H1 (cell line): Measurements from ENCODE around the gene TBC1D22A. TPM values are rescaled to one million over a fixed set of nuclear protein-coding genes. Genes with fewer than 3 reads are reported as not detected.

Experiments used
- CTCF ChIA-PET: fragments of 300-600 bp; sonication (Branson Sonifier 250); formaldehyde crosslinking; loops from one replicate; lab custom pipeline; 2021; ENCODE audit not compliant: partially characterized antibody; lab: Charles Lee
- POLR2A ChIA-PET: fragments of 300-600 bp; sonication (Branson Sonifier 250); formaldehyde crosslinking; loops from one replicate; lab custom pipeline; 2021; ENCODE audit warnings: inconsistent platforms; ENCODE audit not compliant: partially characterized antibody; lab: Charles Lee
- DNase-seq, 2 experiments: peaks; one replicate each; pipeline versions ENCODE4 v3.0.0 to v3.0.0-alpha.2; 2010 to 2022; ENCODE audit warnings: low spot score in 2 of 2, low read depth in 1 of 2, mixed read lengths in 1 of 2
- FAIRE-seq: peaks from 2 replicates; lab custom pipeline; 2011; peaks lifted over from hg19 to GRCh38; lab: Jason Lieb, UNC
- H2AFZ ChIP-seq: 2 replicates; pipeline ENCODE4 v1.8.1; 2012; ENCODE audit warnings: low read length, inconsistent platforms
- H2AK5ac ChIP-seq: 2 replicates; pipeline ENCODE4 v1.6.1; 2013; ENCODE audit warnings: low read depth, low read length
- H2BK120ac ChIP-seq: replicated peaks from 2 replicates; pipeline ENCODE3; 2013; ENCODE audit warnings: low read depth, low read length, inconsistent platforms
- H2BK12ac ChIP-seq: 2 replicates; pipeline ENCODE4 v1.6.1; 2013; ENCODE audit warnings: low read depth, low read length
- H2BK15ac ChIP-seq: 2 replicates; pipeline ENCODE4 v1.6.1; 2013; ENCODE audit warnings: low read length
- H2BK20ac ChIP-seq: 2 replicates; pipeline ENCODE4 v1.6.1; 2013; ENCODE audit warnings: low read length
- H2BK5ac ChIP-seq: 2 replicates; pipeline ENCODE4 v1.6.1; 2013; ENCODE audit warnings: low read depth, low read length
- H3K14ac ChIP-seq: 2 replicates; pipeline ENCODE4 v1.6.1; 2013; ENCODE audit warnings: inconsistent platforms; ENCODE audit not compliant: insufficient read length
- H3K18ac ChIP-seq: 2 replicates; pipeline ENCODE4 v1.6.1; 2013; ENCODE audit warnings: low read length; ENCODE audit errors: extremely low read depth
- H3K23ac ChIP-seq: 2 replicates; pipeline ENCODE4 v1.6.1; 2013; ENCODE audit warnings: inconsistent platforms; ENCODE audit not compliant: insufficient read length
- H3K23me2 ChIP-seq: 2 replicates; pipeline ENCODE4 v1.6.1; 2013; ENCODE audit warnings: low read depth, low read length
- H3K27ac ChIP-seq: 2 replicates; pipeline ENCODE4 v1.6.1; 2011; ENCODE audit warnings: low read depth, low read length, inconsistent platforms
- H3K27me3 ChIP-seq, 4 experiments: replicated peaks in 1 of 4; 1 replicate in 1 of 4; 2 replicates in 3 of 4; pipeline versions ENCODE4 v1.6.1 to v1.8.1; 2011 to 2013; ENCODE audit warnings: low read length in 3 of 4, mild to moderate bottlenecking in 3 of 4, inconsistent platforms in 2 of 4, mixed read lengths in 2 of 4, moderate library complexity in 1 of 4; ENCODE audit not compliant: control insufficient read depth in 3 of 4, insufficient read depth in 3 of 4; ENCODE audit errors: extremely low read depth in 1 of 4
- H3K36me3 ChIP-seq, 4 experiments: 2 replicates each; pipeline versions ENCODE4 v1.6.1 to v1.8.1; 2011 to 2013; ENCODE audit warnings: mild to moderate bottlenecking in 4 of 4, low read length in 3 of 4, moderate library complexity in 2 of 4, control low read depth in 1 of 4, inconsistent platforms in 1 of 4; ENCODE audit not compliant: insufficient read depth in 4 of 4, control insufficient read depth in 2 of 4
- H3K4ac ChIP-seq: replicated peaks from 2 replicates; pipeline ENCODE3; 2013; ENCODE audit warnings: low read length, low read depth, mixed read lengths, inconsistent platforms; ENCODE audit not compliant: insufficient read length
- H3K4me1 ChIP-seq, 4 experiments: replicated peaks in 1 of 4; 1 replicate in 1 of 4; 2 replicates in 3 of 4; pipeline versions ENCODE4 v1.6.1 to v1.8.1; 2011 to 2013; ENCODE audit warnings: low read length in 3 of 4, inconsistent platforms in 2 of 4, mixed read lengths in 1 of 4; ENCODE audit not compliant: insufficient read depth in 4 of 4, control insufficient read depth in 3 of 4
- H3K4me2 ChIP-seq, 2 experiments: 2 replicates each; pipeline versions ENCODE4 v1.6.1 to v1.8.1; 2011 to 2013; ENCODE audit warnings: low read depth in 2 of 2, low read length in 2 of 2, control low read depth in 1 of 2, inconsistent platforms in 1 of 2, mild to moderate bottlenecking in 1 of 2; ENCODE audit not compliant: insufficient read depth in 1 of 2
- H3K4me3 ChIP-seq, 4 experiments: fragments of 200-600, 300-600 bp in 1 of 4; sonication (generic), shearing (Covaris generic), sonication (Bioruptor Twin) in 1 of 4; 2 replicates each; pipeline versions ENCODE4 v1.5.1 to v1.8.1; 2011 to 2016; ENCODE audit warnings: low read length in 4 of 4, low read depth in 3 of 4, control low read depth in 2 of 4, inconsistent platforms in 2 of 4, mild to moderate bottlenecking in 2 of 4, mixed read lengths in 1 of 4, moderate library complexity in 1 of 4; ENCODE audit not compliant: insufficient read depth in 2 of 4; ENCODE audit errors: extremely low read depth in 1 of 4
- H3K56ac ChIP-seq: replicated peaks from 2 replicates; pipeline ENCODE3; 2013; ENCODE audit warnings: low read depth, mild to moderate bottlenecking, mixed read lengths, low read length, inconsistent platforms; ENCODE audit not compliant: insufficient read length
- H3K79me1 ChIP-seq: 2 replicates; pipeline ENCODE4 v1.6.1; 2013; ENCODE audit warnings: low read depth, low read length, control low read depth
- H3K79me2 ChIP-seq, 2 experiments: 2 replicates each; pipeline versions ENCODE4 v1.6.1 to v1.8.1; 2012 to 2013; ENCODE audit warnings: low read length in 2 of 2, mild to moderate bottlenecking in 2 of 2, inconsistent platforms in 1 of 2; ENCODE audit not compliant: insufficient read depth in 2 of 2, control insufficient read depth in 1 of 2
- H3K9ac ChIP-seq, 4 experiments: replicated peaks in 1 of 4; 1 replicate in 1 of 4; 2 replicates in 3 of 4; pipeline versions ENCODE4 v1.6.1 to v1.8.1; 2011 to 2013; ENCODE audit warnings: low read depth in 3 of 4, low read length in 3 of 4, control low read depth in 2 of 4, mild to moderate bottlenecking in 2 of 4, moderate library complexity in 2 of 4, inconsistent platforms in 1 of 4; ENCODE audit errors: extremely low read depth in 1 of 4
- H3K9me3 ChIP-seq, 2 experiments: 2 replicates each; pipeline versions ENCODE4 v1.6.1 to v1.8.1; 2012 to 2013; ENCODE audit warnings: mild to moderate bottlenecking in 2 of 2, moderate library complexity in 2 of 2, control low read depth in 1 of 2, inconsistent platforms in 1 of 2, low read depth in 1 of 2, low read length in 1 of 2, mixed read lengths in 1 of 2; ENCODE audit not compliant: insufficient read depth in 2 of 2
- H4K20me1 ChIP-seq, 2 experiments: replicated peaks in 1 of 2; 2 replicates each; pipeline versions ENCODE3 to v1.8.1; 2011 to 2013; ENCODE audit warnings: inconsistent platforms in 2 of 2, low read length in 2 of 2, mild to moderate bottlenecking in 1 of 2; ENCODE audit not compliant: insufficient read depth in 2 of 2, control insufficient read depth in 1 of 2
- H4K5ac ChIP-seq: 2 replicates; pipeline ENCODE4 v1.6.1; 2013; ENCODE audit warnings: low read length, low read depth, mixed read lengths, inconsistent platforms; ENCODE audit not compliant: insufficient read length
- H4K8ac ChIP-seq: 2 replicates; pipeline ENCODE4 v1.8.0; 2013; ENCODE audit warnings: mild to moderate bottlenecking, moderate library complexity, low read length, inconsistent platforms; ENCODE audit not compliant: insufficient read depth; ENCODE audit errors: extremely low read depth
- H4K91ac ChIP-seq: replicated peaks from 2 replicates; pipeline ENCODE3; 2013; ENCODE audit warnings: low read length, mixed read lengths, inconsistent platforms; ENCODE audit not compliant: insufficient read length
- YY1 ChIP-seq: IDR thresholded peaks from 2 replicates; pipeline ENCODE4 v1.6.1; 2011; ENCODE audit warnings: low read depth, mild to moderate bottlenecking, low read length
- WGBS, 2 experiments: shearing (Covaris generic) in 1 of 2; methylation state at CpG; one replicate each; pipeline versions ENCODE4 v1.1.6 to v1.1.7; 2013 to 2015; ENCODE audit warnings: low lambda C conversion rate in 2 of 2, mixed read lengths in 2 of 2, inconsistent platforms in 1 of 2, low coverage in 1 of 2, missing lambda C conversion rate in 1 of 2; ENCODE audit not compliant: insufficient replicate concordance in 2 of 2, insufficient coverage in 1 of 2, insufficient read length in 1 of 2; ENCODE audit errors: extremely low coverage in 1 of 2, missing lambda C conversion rate in 1 of 2; 5-methylcytosine and 5-hydroxymethylcytosine counted together
- polyA plus RNA-seq, 7 experiments: library from polyadenylated mRNA; depleted of rRNA in 3 of 7; stranded (reverse) in 5 of 7; unstranded in 2 of 7; fragments of >200 nt in 5 of 7; fragments of 200-250 nt in 2 of 7; gene quantifications; 1 replicate in 5 of 7; 2 replicates in 1 of 7; 4 replicates in 1 of 7; pipeline versions ENCODE4 v1.2.1 to v1.2.3, GENCODE V29; 2011 to 2013; ENCODE audit warnings: missing spikeins in 2 of 7, mixed read lengths in 2 of 7
- total RNA-seq: library from RNA; stranded (reverse); fragmentation: NEBNext Ultra II Directional; extraction: Animal tissue kit (Norgen Biotek cat#: 25700); gene quantifications from 2 replicates; pipeline ENCODE4 v1.2.1, GENCODE V29; 2021
- TF ChIP-seq, protein P1 (sequence below): IDR thresholded peaks from 2 replicates; pipeline ENCODE4 v1.6.1; 2012; ENCODE audit warnings: low read length, inconsistent platforms

Gene TBC1D22A
- total and polyA plus RNA-seq, 2 of the 8 experiments (the other 6 are each of a cell fraction or from before 2014, with no cell fraction given): 11.9 to 18.4 TPM

DNA sequence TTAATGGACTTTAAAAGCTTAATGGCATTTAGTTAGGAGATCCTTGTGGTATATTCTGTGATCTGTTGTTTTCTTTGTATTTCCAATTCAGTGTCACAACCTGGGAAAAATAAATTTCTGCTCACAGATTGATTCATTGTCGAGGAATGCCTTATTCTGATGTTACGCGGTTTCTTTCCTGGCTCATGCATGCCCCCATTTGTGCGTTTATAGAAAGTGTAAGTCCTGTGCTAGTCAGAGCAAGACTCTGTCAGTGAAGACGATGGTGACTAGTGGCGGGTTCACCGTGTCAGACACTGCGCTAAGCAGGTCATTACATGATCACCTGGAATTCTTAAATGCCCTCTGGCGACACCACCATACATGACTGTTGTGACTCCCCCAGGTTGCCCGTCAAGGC lies 169.4 kb downstream of the TBC1D22A start:
- H2BK5ac ChIP-seq: no peak overlapping the region
- no peaks in the 10 kb centered on the region; the same call in 1 of the 2 replicates for H3K79me1 ChIP-seq
- peaks cover 0 to 3% of the 10 kb centered on the region in 2 experiments for H4K20me1 ChIP-seq
- WGBS, 2 experiments: 92% methylated on average over 10 of the region's 10 CpGs; no CpG with 5 or more reads in 1 of the 2 experiments
- FAIRE-seq (no peak), DNase-seq (no peak)
- H2AK5ac ChIP-seq: peak overlapping the region; percentile 65; the same call in 1 of the 2 replicates
- H3K9ac ChIP-seq: no peak overlapping the region
- H3K27ac ChIP-seq: no peak overlapping the region
- H4K91ac ChIP-seq: no peak overlapping the region
- no peak overlapping the region for H4K8ac ChIP-seq
- H3K56ac ChIP-seq: no peak overlapping the region
- no peak overlapping the region for H2BK120ac ChIP-seq
- H3K4me3 ChIP-seq: no peak overlapping the region
- H2AFZ ChIP-seq: no peak overlapping the region
- H4K5ac ChIP-seq: no peak overlapping the region
- POLR2A ChIA-PET: no interaction called here
- H3K18ac ChIP-seq: no peak overlapping the region
- CTCF ChIA-PET: interaction anchor here (1.0 kb wide), 1 partner anchor 105 kb away, joined by 3 read pairs; no protein-coding TSS in a partner anchor
- no peaks in the 10 kb centered on the region for H3K23me2 ChIP-seq
- H3K14ac ChIP-seq: no peak overlapping the region
- no peak overlapping the region for H3K4me2 ChIP-seq
- peaks cover 0 to 4% (median 0%) of the 10 kb centered on the region in 4 experiments; a peak in 1 of 8 replicates for H3K36me3 ChIP-seq
- no peaks in the 10 kb centered on the region for H3K27me3 ChIP-seq
- TF ChIP-seq, protein P1, sequence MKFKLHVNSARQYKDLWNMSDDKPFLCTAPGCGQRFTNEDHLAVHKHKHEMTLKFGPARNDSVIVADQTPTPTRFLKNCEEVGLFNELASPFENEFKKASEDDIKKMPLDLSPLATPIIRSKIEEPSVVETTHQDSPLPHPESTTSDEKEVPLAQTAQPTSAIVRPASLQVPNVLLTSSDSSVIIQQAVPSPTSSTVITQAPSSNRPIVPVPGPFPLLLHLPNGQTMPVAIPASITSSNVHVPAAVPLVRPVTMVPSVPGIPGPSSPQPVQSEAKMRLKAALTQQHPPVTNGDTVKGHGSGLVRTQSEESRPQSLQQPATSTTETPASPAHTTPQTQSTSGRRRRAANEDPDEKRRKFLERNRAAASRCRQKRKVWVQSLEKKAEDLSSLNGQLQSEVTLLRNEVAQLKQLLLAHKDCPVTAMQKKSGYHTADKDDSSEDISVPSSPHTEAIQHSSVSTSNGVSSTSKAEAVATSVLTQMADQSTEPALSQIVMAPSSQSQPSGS: no peak
- no peak for TF ChIP-seq YY1
- TF ChIP-seq, all 59 proteins: peak for 0
- no peak overlapping the region for H2BK15ac ChIP-seq
- H3K4ac ChIP-seq: no peak overlapping the region
- H3K9me3 ChIP-seq: no peaks in the 10 kb centered on the region
- H3K4me1 ChIP-seq: peaks cover 0 to 3% (median 0%) of the 10 kb centered on the region in 4 experiments; a peak in 1 of 7 replicates
- no peak overlapping the region for H2BK12ac ChIP-seq
- no peaks in the 10 kb centered on the region; a peak in 1 of 4 replicates for H3K79me2 ChIP-seq
- H2BK20ac ChIP-seq: no peak overlapping the region
- H3K23ac ChIP-seq: no peak overlapping the region
